Lung (tissue), 12 donors: ENCODE measurements around the gene MAP3K14. TPM values are rescaled to one million over a fixed set of nuclear protein-coding genes. Genes with fewer than 3 reads are reported as not detected.

Experiments used
- ATAC-seq: fragments of 200-7000 bp; cut with Tn5 transposase; one replicate; pipeline ENCODE4 v1.9.1; 2020; ENCODE audit warnings: moderate number of reproducible peaks; ENCODE audit not compliant: insufficient read depth, low FRiP score
- DNase-seq, 3 donors: peaks; one replicate each; pipeline ENCODE4 v3.0.0-alpha.2; 2013 to 2017
- H3K27ac ChIP-seq, 2 donors: one replicate each; pipeline ENCODE4 v1.5.1; 2013; ENCODE audit warnings: mild to moderate bottlenecking in 2 of 2, moderate library complexity in 2 of 2, control low read depth in 1 of 2, inconsistent platforms in 1 of 2, low read depth in 1 of 2, low read length in 1 of 2
- H3K27me3 ChIP-seq, 3 donors: one replicate each; pipeline ENCODE4 v1.5.1; 2013; ENCODE audit warnings: low read length in 2 of 3; ENCODE audit not compliant: control insufficient read depth in 3 of 3, insufficient read depth in 3 of 3
- H3K36me3 ChIP-seq, 4 donors: one replicate each; pipeline ENCODE4 v1.5.1; 2013; ENCODE audit warnings: low read length in 4 of 4, mild to moderate bottlenecking in 1 of 4, moderate library complexity in 1 of 4; ENCODE audit not compliant: control insufficient read depth in 4 of 4, insufficient read depth in 4 of 4
- H3K4me1 ChIP-seq, 5 donors: one replicate each; pipeline ENCODE4 v1.5.1; 2013; ENCODE audit warnings: low read length in 5 of 5, mild to moderate bottlenecking in 2 of 5, moderate library complexity in 1 of 5; ENCODE audit not compliant: control insufficient read depth in 5 of 5, insufficient read depth in 5 of 5
- H3K4me3 ChIP-seq: one replicate; pipeline ENCODE4 v1.5.1; 2013; ENCODE audit warnings: mild to moderate bottlenecking, control low read depth, moderate library complexity
- H3K9ac ChIP-seq, 2 donors: one replicate each; pipeline ENCODE4 v1.5.1; 2013; ENCODE audit warnings: low read length in 2 of 2, control low read depth in 1 of 2; ENCODE audit not compliant: insufficient read depth in 1 of 2
- H3K9me3 ChIP-seq, 4 donors: one replicate each; pipeline ENCODE4 v1.5.1; 2013; ENCODE audit warnings: low read length in 3 of 4, mild to moderate bottlenecking in 1 of 4, moderate library complexity in 1 of 4; ENCODE audit not compliant: control insufficient read depth in 4 of 4, insufficient read depth in 3 of 4
- WGBS, 2 donors: extraction: QIAGEN DNeasy Blood & Tissue Kit; methylation state at CpG; one replicate each; pipeline ENCODE4 v1.1.7; 2013; 5-methylcytosine and 5-hydroxymethylcytosine counted together
- polyA plus RNA-seq, 2 donors: library from polyadenylated mRNA; stranded (reverse); fragments of 200-250 nt; gene quantifications; one replicate each; pipeline ENCODE4 v1.2.1, GENCODE V29; 2013
- total RNA-seq, 2 donors: library from RNA; depleted of rRNA in 1 of 2; stranded (reverse); fragments of >200 nt in 1 of 2; gene quantifications; one replicate each; pipeline ENCODE4 v1.2.1, GENCODE V29; 2014 to 2021
- TF ChIP-seq, protein P1 (sequence below): IDR thresholded peaks from 2 replicates; pipeline ENCODE4 v1.5.1; 2012; ENCODE audit warnings: mild to moderate bottlenecking; ENCODE audit errors: control extremely low read depth, extremely low read depth
- donor health status: control.
- donor health status: control.
- donor health status: Bipolar disorder and iron deficiency.
- donor health status: healthy.
- donor health status: DM: yes; HTN: yes; CAD: no.

MAP3K14 gene
- total and polyA plus RNA-seq, 4 donors, result 5.9 to 13.5 (median 7.8) TPM

DNA sequence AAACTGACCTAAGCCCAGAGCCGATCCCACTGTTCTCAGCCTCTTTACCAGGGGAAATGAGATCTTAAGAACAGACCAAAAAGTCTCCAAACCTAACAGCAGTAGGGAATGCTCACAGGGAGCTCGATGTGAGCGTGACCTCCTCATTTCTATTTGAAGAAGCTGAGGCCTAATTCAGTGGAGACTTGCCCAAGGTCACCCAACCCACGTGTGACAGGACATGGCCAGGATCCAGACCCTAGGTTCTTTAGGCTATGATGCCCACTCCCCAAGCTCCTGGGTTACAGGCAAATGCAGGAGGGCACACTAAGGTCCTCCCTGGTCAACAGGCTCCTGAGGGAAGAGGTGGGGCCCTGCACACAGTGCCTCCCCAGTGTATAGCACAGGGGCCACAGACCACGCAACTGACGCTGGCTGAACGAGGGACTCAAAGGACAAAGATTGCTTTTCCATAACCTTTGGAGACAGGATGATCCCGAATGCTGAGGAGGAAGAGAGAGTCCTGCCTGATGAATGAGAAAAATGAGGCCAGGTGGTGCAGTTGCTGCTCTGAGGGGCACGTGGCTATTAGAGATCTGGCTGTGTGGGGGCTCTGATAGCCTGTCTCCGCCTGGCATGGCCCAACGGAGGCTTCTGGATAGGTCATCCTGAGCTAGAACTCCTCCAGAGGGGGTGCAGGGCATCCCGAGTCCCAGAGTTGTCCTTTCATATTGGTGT is 24.0 kb downstream of the MAP3K14 start:
- Histone ChIP-seq H3K27ac (peak overlapping the region; percentile 84 to 93), H3K9me3 (no peaks in the 10 kb centered on the region), H3K36me3 (peaks cover 0 to 13% (median 5%) of the 10 kb centered on the region in 4 donors), H3K9ac (no peak overlapping the region), H3K4me3 (no peak overlapping the region), H3K27me3 (no peaks in the 10 kb centered on the region), H3K4me1 (peaks cover 17 to 41% (median 24%) of the 10 kb centered on the region in 5 donors)
- DNase-seq, result no peak
- ATAC-seq, result no peak
- TF ChIP-seq, protein P1, sequence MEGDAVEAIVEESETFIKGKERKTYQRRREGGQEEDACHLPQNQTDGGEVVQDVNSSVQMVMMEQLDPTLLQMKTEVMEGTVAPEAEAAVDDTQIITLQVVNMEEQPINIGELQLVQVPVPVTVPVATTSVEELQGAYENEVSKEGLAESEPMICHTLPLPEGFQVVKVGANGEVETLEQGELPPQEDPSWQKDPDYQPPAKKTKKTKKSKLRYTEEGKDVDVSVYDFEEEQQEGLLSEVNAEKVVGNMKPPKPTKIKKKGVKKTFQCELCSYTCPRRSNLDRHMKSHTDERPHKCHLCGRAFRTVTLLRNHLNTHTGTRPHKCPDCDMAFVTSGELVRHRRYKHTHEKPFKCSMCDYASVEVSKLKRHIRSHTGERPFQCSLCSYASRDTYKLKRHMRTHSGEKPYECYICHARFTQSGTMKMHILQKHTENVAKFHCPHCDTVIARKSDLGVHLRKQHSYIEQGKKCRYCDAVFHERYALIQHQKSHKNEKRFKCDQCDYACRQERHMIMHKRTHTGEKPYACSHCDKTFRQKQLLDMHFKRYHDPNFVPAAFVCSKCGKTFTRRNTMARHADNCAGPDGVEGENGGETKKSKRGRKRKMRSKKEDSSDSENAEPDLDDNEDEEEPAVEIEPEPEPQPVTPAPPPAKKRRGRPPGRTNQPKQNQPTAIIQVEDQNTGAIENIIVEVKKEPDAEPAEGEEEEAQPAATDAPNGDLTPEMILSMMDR, result no peak
- 72 to 78% methylated on average over 12 of the region's 12 CpGs for WGBS, 2 donors

DNA sequence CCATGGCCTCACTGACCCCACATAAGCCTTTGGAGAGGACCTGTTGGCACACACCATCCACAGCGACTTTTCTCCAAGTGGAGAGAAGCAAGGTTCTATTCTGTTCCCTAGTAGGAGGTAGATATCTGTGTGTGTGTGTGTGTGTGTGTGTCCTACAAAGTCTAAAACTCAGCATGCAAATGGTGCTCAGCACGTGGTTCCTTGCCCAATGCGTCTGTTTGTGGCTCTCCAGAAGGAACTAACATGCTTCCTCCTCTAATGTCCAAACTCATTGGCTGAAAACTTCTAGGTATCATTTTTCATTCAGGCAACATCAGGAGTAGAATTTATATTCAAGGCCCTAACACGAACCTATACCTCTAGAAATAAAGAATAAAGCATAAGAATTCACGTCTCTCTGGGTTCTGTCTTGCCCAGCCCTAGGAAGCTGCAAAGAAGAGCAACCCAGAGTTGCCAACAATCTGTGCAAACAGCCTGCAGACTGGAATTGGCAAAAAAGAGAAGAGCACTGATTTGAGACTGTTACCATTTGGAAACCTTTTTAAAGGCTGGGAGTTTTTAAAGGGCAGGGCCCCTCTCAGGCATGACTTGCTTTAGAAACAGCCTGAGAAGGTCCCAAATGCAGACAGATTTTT is 25.5 kb downstream of the MAP3K14 start:
- 39 to 43% methylated on average over 5 of the region's 5 CpGs for WGBS, 2 donors

DNA sequence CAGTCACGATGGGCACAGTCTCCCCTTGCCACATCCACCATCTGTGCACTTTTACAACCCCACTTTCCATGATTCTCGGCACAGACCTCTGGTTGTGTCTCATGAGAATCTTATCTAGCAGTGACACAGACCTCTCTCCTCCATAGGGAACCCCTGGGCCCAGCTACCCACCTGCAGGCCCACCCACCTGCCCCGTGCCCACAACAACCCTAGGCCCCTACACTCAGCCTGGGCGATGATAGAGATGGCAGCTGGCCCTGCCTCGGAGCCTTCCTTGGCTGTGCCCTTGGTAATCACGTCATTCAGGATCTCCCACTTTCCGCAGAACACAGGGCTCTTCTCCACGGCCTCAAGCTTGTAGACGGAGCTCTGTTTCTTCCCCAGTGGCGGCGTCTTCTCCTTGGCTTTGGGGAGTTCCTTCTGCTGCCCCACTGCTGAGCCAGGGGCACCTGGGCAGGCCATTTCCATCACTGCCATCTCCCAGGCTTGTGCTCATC is 26.5 kb downstream of the MAP3K14 start:
- WGBS, 2 donors, result 92 to 96% methylated on average over 11 of the region's 11 CpGs
- H3K27me3 ChIP-seq, result no peaks in the 10 kb centered on the region
- H3K27ac ChIP-seq, result peak overlapping the region in 1 of 2 donors; percentile 43
- H3K36me3 ChIP-seq, result peaks cover 3 to 29% (median 15%) of the 10 kb centered on the region in 4 donors
- no peak overlapping the region for H3K9ac ChIP-seq
- H3K9me3 ChIP-seq, result no peaks in the 10 kb centered on the region
- H3K4me3 ChIP-seq, result no peak overlapping the region
- ATAC-seq (no peak), DNase-seq (no peak)
- TF ChIP-seq, protein P1, result no peak
- peaks cover 16 to 33% (median 22%) of the 10 kb centered on the region in 5 donors for H3K4me1 ChIP-seq

More for the DNA sequence above, 25.5 kb downstream of the MAP3K14 start:
- Histone ChIP-seq H3K4me3 (no peak overlapping the region), H3K27me3 (no peaks in the 10 kb centered on the region), H3K9ac (no peak overlapping the region), H3K4me1 (peaks cover 20 to 36% (median 22%) of the 10 kb centered on the region in 5 donors), H3K9me3 (no peaks in the 10 kb centered on the region), H3K36me3 (peaks cover 3 to 25% (median 11%) of the 10 kb centered on the region in 4 donors), H3K27ac (peak overlapping the region; percentile 39 to 54)
- TF ChIP-seq, protein P1, result no peak
- ATAC-seq, result no peak
- no peak for DNase-seq
